Bronchial epithelial cell (primary cell): ENCODE results near the gene WFS1. TPM values are rescaled to one million over a fixed set of nuclear protein-coding genes. Genes with fewer than 3 reads are reported as not detected.
A peak's percentile ranks its signal among the peaks of the same experiment; 100 is the strongest.

Source experiments
- DNase-seq: peaks from one replicate; pipeline ENCODE4 v3.0.0-alpha.2; 2010; ENCODE audit warnings: low read depth
- FAIRE-seq: peaks from 2 replicates; lab custom pipeline; 2011; peaks lifted over from hg19 to GRCh38; lab: Jason Lieb, UNC
- H3K27me3 ChIP-seq: 2 replicates; pipeline ENCODE4 v1.5.1; 2011; ENCODE audit warnings: low read length; ENCODE audit not compliant: control insufficient read depth, insufficient read depth
- H3K36me3 ChIP-seq: 2 replicates; pipeline ENCODE4 v1.5.1; 2011; ENCODE audit warnings: low read length; ENCODE audit not compliant: control insufficient read depth, insufficient read depth
- H3K4me3 ChIP-seq: 2 replicates; pipeline ENCODE4 v1.5.1; 2011; ENCODE audit warnings: mild to moderate bottlenecking, low read depth, low read length, control low read depth
- CTCF ChIP-seq: IDR thresholded peaks from 2 replicates; pipeline ENCODE4 v1.5.1; 2011; ENCODE audit warnings: mild to moderate bottlenecking, moderate library complexity, low read length, control low read depth, inconsistent platforms; ENCODE audit not compliant: insufficient read depth, severe bottlenecking
- total RNA-seq: library from RNA; depleted of rRNA; stranded (reverse); fragments of >200 nt; gene quantifications from 2 replicates; pipeline ENCODE4 v1.2.1, GENCODE V29; 2014

WFS1 gene
- total RNA-seq, 1 donor from 2014 or later = 7.9 TPM

GRCh38 chr4:6297266-6297815 lies 27.7 kb downstream of the WFS1 start:
- no peak for TF ChIP-seq CTCF
- H3K36me3 ChIP-seq = peaks cover 9% of the 10 kb centered on the region
- H3K27me3 ChIP-seq = no peaks in the 10 kb centered on the region
- FAIRE-seq = no peak
- DNase-seq = no peak
- no peak overlapping the region for H3K4me3 ChIP-seq

- Histone ChIP-seq H3K36me3 (peaks cover 9% of the 10 kb centered on the region), H3K4me3 (no peak overlapping the region), H3K27me3 (no peaks in the 10 kb centered on the region)
- FAIRE-seq (no peak), DNase-seq (no peak)
- TF ChIP-seq CTCF = no peak
These were observed 28.4 kb downstream of the WFS1 start for GRCh38 chr4:6298035-6298434.

GRCh38 chr4:6298852-6299251 lies 29.2 kb downstream of the WFS1 start:
- no peak for FAIRE-seq
- Histone ChIP-seq H3K36me3 (peaks cover 9% of the 10 kb centered on the region), H3K27me3 (no peaks in the 10 kb centered on the region), H3K4me3 (no peak overlapping the region)
- DNase-seq = no peak
- TF ChIP-seq CTCF = no peak

GRCh38 chr4:6299875-6300274 lies 30.2 kb downstream of the WFS1 start:
- no peaks in the 10 kb centered on the region for H3K27me3 ChIP-seq
- no peak for FAIRE-seq
- no peak for DNase-seq
- no peak for TF ChIP-seq CTCF
- H3K36me3 ChIP-seq = peaks cover 9% of the 10 kb centered on the region
- no peak overlapping the region for H3K4me3 ChIP-seq

- Histone ChIP-seq H3K4me3 (no peak overlapping the region), H3K36me3 (peaks cover 9% of the 10 kb centered on the region), H3K27me3 (no peaks in the 10 kb centered on the region)
- no peak for DNase-seq
- no peak for FAIRE-seq
- TF ChIP-seq CTCF = no peak
These were observed 30.7 kb downstream of the WFS1 start for GRCh38 chr4:6300359-6300758.

- FAIRE-seq (peak; percentile 18), DNase-seq (no peak)
- TF ChIP-seq CTCF = no peak
- H3K27me3 ChIP-seq = no peaks in the 10 kb centered on the region
- no peak overlapping the region for H3K4me3 ChIP-seq
- H3K36me3 ChIP-seq = peaks cover 8% of the 10 kb centered on the region
These were observed 31.5 kb downstream of the WFS1 start for GRCh38 chr4:6301051-6301731.
